Ishikawa (cell line): ENCODE results near the gene PAXX.

Experiments used
- CREB1 ChIP-seq: IDR thresholded peaks from 2 replicates; pipeline ENCODE4 v1.6.1; 2012; ENCODE audit warnings: low read depth
- EP300 ChIP-seq: IDR thresholded peaks from 2 replicates; pipeline ENCODE4 v1.6.1; 2012; ENCODE audit warnings: borderline replicate concordance
- MAX ChIP-seq: IDR thresholded peaks from 2 replicates; pipeline ENCODE4 v1.6.1; 2012
- RAD21 ChIP-seq: IDR thresholded peaks from 2 replicates; pipeline ENCODE4 v1.6.1; 2012; ENCODE audit warnings: low read depth
- TCF12 ChIP-seq: IDR thresholded peaks from 2 replicates; pipeline ENCODE4 v1.6.1; 2012; ENCODE audit warnings: low read depth
- USF1 ChIP-seq: IDR thresholded peaks from 2 replicates; pipeline ENCODE4 v1.6.1; 2012
- YY1 ChIP-seq: IDR thresholded peaks from 2 replicates; pipeline ENCODE4 v1.6.1; 2012; ENCODE audit warnings: low read depth
- TF ChIP-seq, protein P1 (sequence below): IDR thresholded peaks from 2 replicates; pipeline ENCODE4 v1.6.1; 2012; ENCODE audit warnings: low read depth, mild to moderate bottlenecking

GRCh38 chr9:136950656-136951276, 41.5 kb upstream of the PAXX start:
- TF ChIP-seq TCF12, result no peak
- TF ChIP-seq EP300, result no peak
- TF ChIP-seq YY1, result no peak
- no peak for TF ChIP-seq CREB1
- TF ChIP-seq, protein P1, sequence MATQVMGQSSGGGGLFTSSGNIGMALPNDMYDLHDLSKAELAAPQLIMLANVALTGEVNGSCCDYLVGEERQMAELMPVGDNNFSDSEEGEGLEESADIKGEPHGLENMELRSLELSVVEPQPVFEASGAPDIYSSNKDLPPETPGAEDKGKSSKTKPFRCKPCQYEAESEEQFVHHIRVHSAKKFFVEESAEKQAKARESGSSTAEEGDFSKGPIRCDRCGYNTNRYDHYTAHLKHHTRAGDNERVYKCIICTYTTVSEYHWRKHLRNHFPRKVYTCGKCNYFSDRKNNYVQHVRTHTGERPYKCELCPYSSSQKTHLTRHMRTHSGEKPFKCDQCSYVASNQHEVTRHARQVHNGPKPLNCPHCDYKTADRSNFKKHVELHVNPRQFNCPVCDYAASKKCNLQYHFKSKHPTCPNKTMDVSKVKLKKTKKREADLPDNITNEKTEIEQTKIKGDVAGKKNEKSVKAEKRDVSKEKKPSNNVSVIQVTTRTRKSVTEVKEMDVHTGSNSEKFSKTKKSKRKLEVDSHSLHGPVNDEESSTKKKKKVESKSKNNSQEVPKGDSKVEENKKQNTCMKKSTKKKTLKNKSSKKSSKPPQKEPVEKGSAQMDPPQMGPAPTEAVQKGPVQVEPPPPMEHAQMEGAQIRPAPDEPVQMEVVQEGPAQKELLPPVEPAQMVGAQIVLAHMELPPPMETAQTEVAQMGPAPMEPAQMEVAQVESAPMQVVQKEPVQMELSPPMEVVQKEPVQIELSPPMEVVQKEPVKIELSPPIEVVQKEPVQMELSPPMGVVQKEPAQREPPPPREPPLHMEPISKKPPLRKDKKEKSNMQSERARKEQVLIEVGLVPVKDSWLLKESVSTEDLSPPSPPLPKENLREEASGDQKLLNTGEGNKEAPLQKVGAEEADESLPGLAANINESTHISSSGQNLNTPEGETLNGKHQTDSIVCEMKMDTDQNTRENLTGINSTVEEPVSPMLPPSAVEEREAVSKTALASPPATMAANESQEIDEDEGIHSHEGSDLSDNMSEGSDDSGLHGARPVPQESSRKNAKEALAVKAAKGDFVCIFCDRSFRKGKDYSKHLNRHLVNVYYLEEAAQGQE, result no peak
- no peak for TF ChIP-seq RAD21
- no peak for TF ChIP-seq MAX
- no peak for TF ChIP-seq USF1
